NK-92 (cell line): ENCODE measurements around the gene DOCK6.

ENCODE experiments used
- DNase-seq: peaks from one replicate; lab custom pipeline; 2025; ENCODE audit not compliant: unreplicated experiment; lab: John Stamatoyannopoulos, UW

The DOCK6 gene

DNA sequence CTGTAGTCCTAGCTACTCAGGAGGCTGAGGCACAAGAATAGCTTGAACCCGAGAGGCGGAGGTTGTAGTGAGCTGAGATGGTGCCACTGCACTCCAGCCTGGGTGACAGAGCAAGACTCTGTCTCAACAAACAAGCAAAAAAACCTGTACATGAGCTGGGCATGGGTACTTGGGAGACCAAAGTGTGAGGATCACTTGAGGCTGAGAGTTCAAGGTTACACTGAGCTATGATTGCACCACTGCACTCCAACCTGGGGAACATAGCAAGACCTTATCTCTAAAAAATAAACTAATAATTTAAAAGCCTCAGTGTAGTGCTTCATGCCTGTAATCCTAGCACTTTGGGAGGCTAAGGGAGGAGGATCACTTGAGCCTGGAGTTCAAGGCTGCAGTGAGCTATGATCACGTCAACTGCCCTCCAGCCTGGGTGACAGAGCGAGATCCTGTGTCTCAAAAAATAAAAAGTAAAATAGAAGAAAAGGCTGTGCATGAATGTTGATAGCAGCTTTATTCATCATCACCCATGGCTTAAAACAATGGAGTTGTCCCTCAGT lies 12.3 kb upstream of the DOCK6 start:
- no peak for DNase-seq

DNA sequence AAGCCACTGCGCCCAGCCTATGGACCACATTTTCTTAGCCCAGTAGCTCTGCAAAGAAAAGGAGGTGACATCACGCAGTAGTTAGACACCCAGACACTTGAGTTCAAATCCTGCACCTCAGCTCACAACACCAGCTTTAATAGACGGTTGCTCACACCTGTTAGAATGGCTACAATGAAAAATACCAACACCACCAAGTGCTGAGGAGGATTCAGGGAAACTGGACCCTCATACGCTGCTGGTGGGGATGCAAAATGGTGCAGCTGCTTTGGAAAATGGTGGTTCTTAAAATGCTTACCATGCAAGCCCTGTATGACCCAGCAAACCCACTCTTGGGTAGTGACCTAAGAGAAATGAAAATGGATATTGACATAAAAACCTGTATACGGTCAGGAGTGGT lies 11.7 kb upstream of the DOCK6 start:
- DNase-seq: no peak

- no peak for DNase-seq
Measured at GRCh38 chr19:11273296-11273695, 11.0 kb upstream of the DOCK6 start.

DNA sequence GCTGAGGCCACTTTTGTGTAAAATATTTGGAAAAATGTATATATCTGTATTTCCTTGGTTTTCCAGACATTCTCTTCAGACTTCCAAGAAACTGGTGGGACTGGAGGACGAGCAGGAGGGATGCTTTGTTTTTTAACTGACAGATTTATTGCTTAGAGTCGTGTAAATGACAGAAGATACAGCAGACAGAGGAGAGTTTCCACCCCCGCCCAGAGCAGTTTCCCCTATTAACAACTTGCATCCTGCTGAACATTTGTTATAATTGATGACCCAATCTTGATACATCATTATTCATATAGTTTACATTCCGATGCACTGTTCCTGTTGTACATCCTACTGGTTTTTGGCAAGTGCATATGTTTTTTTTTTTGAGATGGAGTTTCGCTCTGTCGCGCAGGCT lies 7.1 kb upstream of the DOCK6 start:
- DNase-seq: no peak

GRCh38 chr19:11268783-11269267 lies 6.5 kb upstream of the DOCK6 start:
- no peak for DNase-seq

GRCh38 chr19:11267316-11268085 lies 5.2 kb upstream of the DOCK6 start:
- no peak for DNase-seq

DNA sequence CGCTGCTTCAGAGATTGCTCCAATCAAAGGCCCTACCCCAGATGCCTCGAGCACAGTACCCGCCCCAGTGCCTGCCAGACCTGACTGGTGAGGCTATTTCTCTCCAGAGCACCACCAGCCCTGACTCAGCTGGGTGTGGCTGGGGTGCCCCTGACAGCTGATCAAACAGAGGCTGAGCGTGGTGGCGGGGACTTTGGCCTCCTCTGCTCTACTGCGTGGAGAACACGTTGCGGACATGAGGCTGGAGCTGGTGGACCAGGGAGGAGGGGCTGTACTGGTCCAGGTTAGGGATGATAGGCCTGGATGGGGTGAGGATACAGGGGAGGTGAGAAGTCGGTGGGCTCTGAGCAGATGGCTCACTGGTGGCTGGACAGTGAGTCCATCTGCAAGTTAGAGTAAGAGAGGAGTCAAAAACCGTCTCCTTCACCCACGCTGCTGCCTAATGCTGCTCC lies 3.5 kb upstream of the DOCK6 start:
- DNase-seq: no peak

- DNase-seq: no peak
Measured at GRCh38 chr19:11265177-11265784, 3.0 kb upstream of the DOCK6 start.

- no peak for DNase-seq
Measured at GRCh38 chr19:11264452-11265176, 2.3 kb upstream of the DOCK6 start.

DNA sequence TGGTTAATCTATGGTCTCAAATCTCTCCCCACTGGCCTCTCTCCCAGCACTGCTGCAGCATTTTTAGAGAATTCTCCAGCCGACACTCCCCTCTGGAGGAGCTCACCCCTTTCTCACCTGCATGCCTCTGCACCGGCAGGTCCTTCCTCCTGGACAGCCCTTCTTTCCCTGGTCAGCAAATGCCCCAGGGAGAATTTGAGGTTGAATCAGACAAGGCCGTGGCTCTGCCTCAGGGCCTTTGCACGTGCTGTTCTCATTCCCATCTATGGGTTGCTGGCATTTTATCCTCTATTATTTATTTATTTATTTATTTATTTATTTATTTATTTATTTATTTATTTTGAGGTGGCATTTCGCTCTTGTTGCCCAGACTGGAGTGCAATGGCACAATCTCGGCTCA lies 1.4 kb upstream of the DOCK6 start:
- no peak for DNase-seq

GRCh38 chr19:11261431-11261970 lies 823 bp downstream of the DOCK6 start:
- no peak for DNase-seq

GRCh38 chr19:11260996-11261395 lies 1.3 kb downstream of the DOCK6 start:
- no peak for DNase-seq

- DNase-seq: no peak
Measured at GRCh38 chr19:11257846-11258380, 4.4 kb downstream of the DOCK6 start.

GRCh38 chr19:11256189-11256588 lies 6.1 kb downstream of the DOCK6 start:
- no peak for DNase-seq

DNA sequence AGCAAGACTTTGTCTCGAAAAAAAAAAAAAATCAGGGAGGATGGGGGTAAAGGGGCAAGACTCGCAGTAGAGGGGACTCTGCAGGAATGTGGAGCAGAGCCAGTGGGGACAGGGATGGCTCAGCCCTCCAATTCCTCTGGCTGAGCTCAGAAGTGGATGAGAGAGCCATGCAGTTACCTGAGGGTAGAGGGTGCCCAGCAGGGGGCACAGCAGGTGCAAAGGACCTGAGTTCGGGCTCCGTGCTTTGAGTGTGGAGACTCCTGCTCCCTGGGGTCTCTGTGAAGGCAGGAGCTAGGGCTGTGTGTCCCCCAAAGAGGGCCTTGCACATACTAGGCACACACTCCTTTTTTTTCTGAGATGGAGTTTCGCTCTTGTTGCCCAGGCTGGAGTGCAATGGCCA lies 7.7 kb downstream of the DOCK6 start:
- DNase-seq: no peak

- no peak for DNase-seq
Measured at GRCh38 chr19:11252665-11253355, 9.5 kb downstream of the DOCK6 start.

DNA sequence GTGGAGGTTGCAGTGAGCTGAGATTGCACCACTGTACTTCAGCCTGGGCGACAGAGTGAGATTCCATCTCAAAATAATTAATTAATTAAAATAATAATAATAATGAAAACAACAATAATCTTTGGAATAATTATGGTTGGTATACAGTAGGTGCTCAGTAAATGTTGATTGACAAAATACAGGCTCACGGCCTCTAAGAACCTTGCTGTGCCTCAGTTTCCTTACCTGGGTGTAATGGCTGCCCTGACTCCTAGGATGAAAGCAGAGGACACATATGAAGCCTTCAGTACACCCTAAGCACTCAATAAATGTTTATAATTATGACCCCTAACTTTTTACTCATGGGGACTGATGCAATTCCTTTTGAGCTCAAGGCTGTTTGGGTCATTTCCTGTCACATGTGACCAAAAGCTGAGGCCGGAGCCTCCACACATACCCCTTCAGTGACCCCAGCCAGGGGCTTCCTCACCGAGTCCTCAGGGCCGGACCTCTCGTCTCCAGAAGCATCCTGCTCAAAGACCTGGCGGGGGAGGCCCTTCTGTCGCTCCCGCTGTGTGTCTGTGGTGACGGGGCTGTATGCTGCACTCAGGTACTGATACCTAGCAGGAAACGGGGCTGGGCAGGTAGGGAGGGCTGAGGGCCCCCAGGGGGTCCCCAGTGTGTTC lies 10.5 kb downstream of the DOCK6 start:
- no peak for DNase-seq

DNA sequence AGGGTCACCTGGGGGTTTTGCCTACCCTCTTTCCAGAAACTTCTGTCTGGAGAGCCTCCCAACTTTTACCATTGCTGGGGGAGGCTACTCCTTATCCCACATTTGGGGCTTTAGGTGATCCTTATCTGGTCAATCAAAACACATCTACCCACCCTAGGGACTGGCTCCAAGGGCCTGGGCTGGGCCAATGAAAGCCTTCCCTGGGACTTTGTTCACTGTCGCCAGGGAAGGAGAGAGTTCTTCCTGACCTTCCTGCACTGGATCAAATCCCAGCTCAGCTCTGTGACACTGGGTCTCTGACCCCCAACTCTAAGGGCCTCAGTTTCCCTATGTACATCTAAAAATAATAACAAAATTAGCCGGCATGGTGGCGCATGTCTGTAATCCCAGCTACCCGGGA lies 11.1 kb downstream of the DOCK6 start:
- no peak for DNase-seq

DNA sequence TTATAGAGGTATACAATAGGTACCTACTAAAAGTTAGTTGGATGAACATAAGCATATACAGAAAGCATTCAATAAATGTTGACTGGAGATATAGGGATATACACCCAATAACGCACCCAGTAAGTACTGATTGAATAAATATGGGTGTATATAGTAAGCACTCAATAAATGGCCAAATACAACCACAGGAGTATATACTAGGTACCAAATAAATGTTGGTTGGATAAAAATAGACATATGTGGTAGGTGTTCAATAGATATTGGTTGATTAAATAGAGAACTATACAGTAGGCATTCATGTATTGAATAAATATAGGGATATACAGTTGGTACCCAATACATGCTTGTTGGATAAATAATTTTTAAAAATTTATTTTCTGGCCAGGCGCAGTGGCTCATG lies 13.5 kb downstream of the DOCK6 start:
- DNase-seq: no peak

GRCh38 chr19:11247934-11248333 lies 14.4 kb downstream of the DOCK6 start:
- no peak for DNase-seq
